ENCODE results near the gene CNTFR. TPM values are rescaled to one million over a fixed set of nuclear protein-coding genes. Genes with fewer than 3 reads are reported as not detected.

Gene CNTFR
- total RNA-seq, 1 donor from 2014 or later: 1.1 TPM

DNA sequence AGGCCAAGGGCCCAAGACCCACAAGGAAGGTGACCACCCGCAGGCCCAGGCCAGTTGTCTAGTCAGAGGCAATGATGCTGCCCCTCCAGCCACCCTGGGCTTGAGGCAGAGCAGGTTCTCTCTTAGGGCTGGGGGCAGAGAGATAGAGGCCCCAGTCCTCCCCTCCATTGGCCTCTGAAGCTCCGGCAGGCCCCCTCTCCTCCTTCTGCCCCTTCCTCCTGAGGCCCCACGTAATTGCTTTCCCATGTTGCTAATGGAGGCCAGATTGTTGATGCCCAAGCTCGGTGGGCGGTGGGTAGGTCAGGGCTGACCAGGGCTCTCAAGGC lies 40.2 kb downstream of the CNTFR start:
- no peak for DNase-seq (ENCODE audit: low read depth)
- Histone ChIP-seq H3K36me3 (ENCODE audit: control insufficient read depth, insufficient read depth, low read length) (no peaks in the 10 kb centered on the region), H3K27me3 (ENCODE audit: control insufficient read depth, insufficient read depth, low read length) (peaks cover 54% of the 10 kb centered on the region), H3K4me3 (ENCODE audit: low read depth, low read length) (no peak overlapping the region)
- no peak for TF ChIP-seq CTCF (IDR thresholded peaks at IDR 0.05; ENCODE audit: insufficient read depth, low read length, poor library complexity, severe bottlenecking)

GRCh38 chr9:34547960-34548611 lies 41.4 kb downstream of the CNTFR start:
- Histone ChIP-seq H3K27me3 (ENCODE audit: control insufficient read depth, insufficient read depth, low read length) (peaks cover 41% of the 10 kb centered on the region), H3K4me3 (ENCODE audit: low read depth, low read length) (no peak overlapping the region), H3K36me3 (ENCODE audit: control insufficient read depth, insufficient read depth, low read length) (no peaks in the 10 kb centered on the region)
- DNase-seq (ENCODE audit: low read depth): no peak
- TF ChIP-seq CTCF (IDR thresholded peaks at IDR 0.05; ENCODE audit: insufficient read depth, low read length, poor library complexity, severe bottlenecking): peak; percentile 96

- peaks cover 31% of the 10 kb centered on the region for H3K27me3 ChIP-seq (ENCODE audit: control insufficient read depth, insufficient read depth, low read length)
- TF ChIP-seq CTCF (IDR thresholded peaks at IDR 0.05; ENCODE audit: insufficient read depth, low read length, poor library complexity, severe bottlenecking): peak; percentile 70
- no peaks in the 10 kb centered on the region for H3K36me3 ChIP-seq (ENCODE audit: control insufficient read depth, insufficient read depth, low read length)
- DNase-seq (ENCODE audit: low read depth): no peak
- H3K4me3 ChIP-seq (ENCODE audit: low read depth, low read length): no peak overlapping the region
Measured at GRCh38 chr9:34546834-34547827, 42.4 kb downstream of the CNTFR start.

DNA sequence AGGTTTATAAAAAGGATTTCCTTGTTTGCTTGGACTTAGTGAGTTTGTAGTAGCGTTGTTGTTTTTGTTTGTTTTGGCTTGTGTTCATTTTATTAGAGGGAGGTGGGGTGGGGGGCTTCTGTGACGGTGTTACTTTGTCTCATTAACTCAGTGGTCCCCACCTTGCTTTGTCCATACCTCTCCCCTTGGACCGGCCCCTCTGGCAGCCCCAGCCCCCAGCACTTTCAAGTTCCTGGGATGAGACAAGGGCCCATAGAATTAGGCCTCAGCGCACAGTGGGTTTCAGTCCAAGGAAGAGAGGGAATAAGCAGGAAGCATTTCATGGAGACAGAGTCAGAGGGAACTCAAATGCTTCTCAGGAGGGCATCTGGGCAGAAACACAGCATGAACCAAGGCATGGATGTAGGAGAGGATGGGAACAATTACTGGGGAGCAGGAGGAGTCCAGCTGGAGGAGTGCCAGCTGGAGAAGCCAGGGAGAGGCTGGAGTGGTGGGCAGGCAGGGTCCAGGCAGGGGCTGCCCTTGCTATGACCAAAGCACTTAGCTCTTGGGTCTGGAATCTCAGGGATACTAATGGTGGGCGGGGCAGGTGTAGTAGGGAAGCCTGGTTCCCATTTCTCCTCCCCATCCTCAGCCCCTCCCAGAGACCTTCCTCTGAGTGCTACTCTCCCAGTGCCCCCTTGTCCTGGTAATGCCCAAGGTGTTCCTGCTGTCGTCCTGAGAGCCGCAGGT lies 43.3 kb downstream of the CNTFR start:
- H3K4me3 ChIP-seq (ENCODE audit: low read depth, low read length): no peak overlapping the region
- H3K36me3 ChIP-seq (ENCODE audit: control insufficient read depth, insufficient read depth, low read length): no peaks in the 10 kb centered on the region
- no peak for DNase-seq (ENCODE audit: low read depth)
- H3K27me3 ChIP-seq (ENCODE audit: control insufficient read depth, insufficient read depth, low read length): peaks cover 28% of the 10 kb centered on the region
- no peak for TF ChIP-seq CTCF (IDR thresholded peaks at IDR 0.05; ENCODE audit: insufficient read depth, low read length, poor library complexity, severe bottlenecking)

- Histone ChIP-seq H3K36me3 (ENCODE audit: control insufficient read depth, insufficient read depth, low read length) (no peaks in the 10 kb centered on the region), H3K4me3 (ENCODE audit: low read depth, low read length) (no peak overlapping the region), H3K27me3 (ENCODE audit: control insufficient read depth, insufficient read depth, low read length) (peaks cover 26% of the 10 kb centered on the region)
- no peak for DNase-seq (ENCODE audit: low read depth)
- no peak for TF ChIP-seq CTCF (IDR thresholded peaks at IDR 0.05; ENCODE audit: insufficient read depth, low read length, poor library complexity, severe bottlenecking)
Measured at GRCh38 chr9:34545497-34545896, 44.0 kb downstream of the CNTFR start.
